Measurements from ENCODE around the gene PES1.

DNA sequence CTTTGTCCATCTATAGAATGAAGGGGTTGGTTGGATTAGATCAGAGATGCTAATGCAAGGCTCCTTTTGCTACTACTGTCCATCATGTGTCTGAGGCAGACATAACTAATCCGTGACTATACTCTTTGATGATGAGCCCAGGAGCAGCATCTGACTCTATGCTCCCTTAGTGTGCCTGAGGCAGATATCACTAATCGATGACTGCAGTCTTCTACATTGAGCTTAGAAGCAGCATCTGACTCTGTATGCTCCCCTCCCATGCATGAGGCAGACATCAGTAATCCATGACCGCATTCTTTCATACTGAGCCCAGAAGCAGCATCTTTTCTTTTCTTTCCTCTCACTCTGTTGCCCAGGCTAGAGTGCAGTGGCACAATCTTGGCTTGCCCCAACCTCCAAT, 19.5 kb upstream of the PES1 start:
- TF ChIP-seq, protein P1, sequence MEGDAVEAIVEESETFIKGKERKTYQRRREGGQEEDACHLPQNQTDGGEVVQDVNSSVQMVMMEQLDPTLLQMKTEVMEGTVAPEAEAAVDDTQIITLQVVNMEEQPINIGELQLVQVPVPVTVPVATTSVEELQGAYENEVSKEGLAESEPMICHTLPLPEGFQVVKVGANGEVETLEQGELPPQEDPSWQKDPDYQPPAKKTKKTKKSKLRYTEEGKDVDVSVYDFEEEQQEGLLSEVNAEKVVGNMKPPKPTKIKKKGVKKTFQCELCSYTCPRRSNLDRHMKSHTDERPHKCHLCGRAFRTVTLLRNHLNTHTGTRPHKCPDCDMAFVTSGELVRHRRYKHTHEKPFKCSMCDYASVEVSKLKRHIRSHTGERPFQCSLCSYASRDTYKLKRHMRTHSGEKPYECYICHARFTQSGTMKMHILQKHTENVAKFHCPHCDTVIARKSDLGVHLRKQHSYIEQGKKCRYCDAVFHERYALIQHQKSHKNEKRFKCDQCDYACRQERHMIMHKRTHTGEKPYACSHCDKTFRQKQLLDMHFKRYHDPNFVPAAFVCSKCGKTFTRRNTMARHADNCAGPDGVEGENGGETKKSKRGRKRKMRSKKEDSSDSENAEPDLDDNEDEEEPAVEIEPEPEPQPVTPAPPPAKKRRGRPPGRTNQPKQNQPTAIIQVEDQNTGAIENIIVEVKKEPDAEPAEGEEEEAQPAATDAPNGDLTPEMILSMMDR (IDR thresholded peaks at IDR 0.05; ENCODE audit: insufficient read depth, low read depth, low read length) = no peak
- no peak for TF ChIP-seq EZH2 (IDR thresholded peaks at IDR 0.05; ENCODE audit: insufficient read depth, low read length)

All from astrocyte (in vitro differentiated cells and primary cell).